ENCODE results near the gene SPATA24. TPM values are rescaled to one million over a fixed set of nuclear protein-coding genes. Genes with fewer than 3 reads are reported as not detected.

SPATA24 gene
- polyA plus RNA-seq, 2 of the 4 experiments (the other 2 are of a cell fraction): 5.7 to 6.9 TPM

GRCh38 chr5:139399501-139400121 lies 4.3 kb downstream of the SPATA24 start:
- H3K9me3 ChIP-seq: no peaks in the 10 kb centered on the region
- peaks cover 26% of the 10 kb centered on the region for H3K4me1 ChIP-seq
- DNase-seq (ENCODE audit: low read depth in 1 of 2, low spot score in 1 of 2) (no peak), FAIRE-seq (no peak), ATAC-seq (no peak)
- H3K27ac ChIP-seq: no peak overlapping the region
- H3K4me2 ChIP-seq: no peak overlapping the region
- POLR2A ChIA-PET: interaction anchor here (0.7 kb wide), 1 partner anchor 126 kb away, joined by 4 read pairs; no protein-coding TSS in a partner anchor
- no peak overlapping the region for H3K4me3 ChIP-seq
- CTCF ChIA-PET: no interaction called here
- TF ChIP-seq POLR2A (IDR thresholded peaks at IDR 0.05; ENCODE audit: low read length): no peak
- 76% methylated on average over 6 of the region's 6 CpGs for WGBS (ENCODE audit: missing lambda C conversion rate)

- H3K4me2 ChIP-seq: 0 out of 3 replicates have a peak overlapping the region, but pooled peaks have one; percentile 7
- CTCF ChIA-PET: no interaction called here
- H3K4me1 ChIP-seq: peaks cover 18% of the 10 kb centered on the region
- no peak overlapping the region for H3K4me3 ChIP-seq
- H3K9me3 ChIP-seq: no peaks in the 10 kb centered on the region
- TF ChIP-seq KDM1A (IDR thresholded peaks at IDR 0.05; ENCODE audit: low read depth): no peak
- no peak for TF ChIP-seq CBX8 (IDR thresholded peaks at IDR 0.05)
- no peak for TF ChIP-seq ELK1 (IDR thresholded peaks at IDR 0.05; ENCODE audit: low read depth, low read length)
- TF ChIP-seq REST (IDR thresholded peaks at IDR 0.05): no peak
- TF ChIP-seq BCL3 (IDR thresholded peaks at IDR 0.05): no peak
- no peak for TF ChIP-seq FOXS1 (CRISPR knock-in tag; IDR thresholded peaks at IDR 0.05)
- TF ChIP-seq RNF2 (IDR thresholded peaks at IDR 0.05; ENCODE audit: borderline replicate concordance, low read depth): no peak
- TF ChIP-seq PHF8 (IDR thresholded peaks at IDR 0.05; ENCODE audit: borderline replicate concordance, low read depth): no peak
- TF ChIP-seq HDAC2 (IDR thresholded peaks at IDR 0.05): no peak
- no peak for TF ChIP-seq ATOH8 (CRISPR knock-in tag; IDR thresholded peaks at IDR 0.05; ENCODE audit: low read depth)
- TF ChIP-seq HES2 (IDR thresholded peaks at IDR 0.05): no peak
- TF ChIP-seq MYC (IDR thresholded peaks at IDR 0.05; ENCODE audit: borderline replicate concordance, low read length): no peak
- no peak for TF ChIP-seq GATA3 (IDR thresholded peaks at IDR 0.05; ENCODE audit: borderline replicate concordance)
- TF ChIP-seq NFE2L2 (conservative IDR thresholded peaks at IDR 0.05; ENCODE audit: low read length): no peak
- POLR2A ChIA-PET: no interaction called here
- no peak for FAIRE-seq
- DNase-seq (ENCODE audit: low read depth in 1 of 2, low spot score in 1 of 2): no peak
- no peak overlapping the region for H3K27ac ChIP-seq
- WGBS (ENCODE audit: missing lambda C conversion rate): 32% methylated on average over 6 of the region's 6 CpGs
- ATAC-seq: no peak
These were observed 6.0 kb downstream of the SPATA24 start for GRCh38 chr5:139397921-139398320.

GRCh38 chr5:139396691-139397090 lies 7.2 kb downstream of the SPATA24 start:
- no peak for ATAC-seq
- CTCF ChIA-PET: no interaction called here
- TF ChIP-seq PHF8 (IDR thresholded peaks at IDR 0.05; ENCODE audit: borderline replicate concordance, low read depth) (no peak), HES2 (IDR thresholded peaks at IDR 0.05) (no peak), BCL3 (IDR thresholded peaks at IDR 0.05) (no peak), POLR2AphosphoS2 (conservative IDR thresholded peaks at IDR 0.05; ENCODE audit: low read length) (no peak)
- peaks cover 21% of the 10 kb centered on the region for H3K4me1 ChIP-seq
- no peaks in the 10 kb centered on the region for H3K9me3 ChIP-seq
- POLR2A ChIA-PET: no interaction called here
- 95% methylated on average over 8 of the region's 8 CpGs for WGBS (ENCODE audit: missing lambda C conversion rate)
- H3K4me3 ChIP-seq: no peak overlapping the region
- H3K27ac ChIP-seq: no peak overlapping the region
- no peak for DNase-seq (ENCODE audit: low read depth in 1 of 2, low spot score in 1 of 2)
- no peak overlapping the region for H3K4me2 ChIP-seq
- FAIRE-seq: no peak
